ENCODE data around the gene CELF2.

Gene CELF2

DNA sequence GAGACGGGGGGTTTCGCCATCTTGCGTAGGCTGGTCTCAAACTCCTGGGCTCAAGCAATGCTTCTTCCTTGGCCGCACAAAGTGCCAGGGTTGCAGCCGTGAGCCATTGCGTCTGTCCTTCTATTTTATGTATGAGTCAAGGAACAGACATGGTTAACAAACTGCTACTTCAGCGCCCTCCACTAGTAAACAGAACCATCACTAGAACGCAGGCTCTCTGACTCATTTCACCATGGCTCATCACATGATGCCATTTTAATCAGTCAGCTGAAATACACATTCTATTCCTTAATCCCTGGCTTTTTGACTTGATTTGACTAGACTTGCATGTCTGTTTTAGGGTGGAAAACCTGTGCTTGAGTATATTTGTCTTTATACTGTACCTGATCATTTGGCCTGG is 41.3 kb downstream of the CELF2 start:
- DNase-seq (ENCODE audit: low spot score): no peak

DNA sequence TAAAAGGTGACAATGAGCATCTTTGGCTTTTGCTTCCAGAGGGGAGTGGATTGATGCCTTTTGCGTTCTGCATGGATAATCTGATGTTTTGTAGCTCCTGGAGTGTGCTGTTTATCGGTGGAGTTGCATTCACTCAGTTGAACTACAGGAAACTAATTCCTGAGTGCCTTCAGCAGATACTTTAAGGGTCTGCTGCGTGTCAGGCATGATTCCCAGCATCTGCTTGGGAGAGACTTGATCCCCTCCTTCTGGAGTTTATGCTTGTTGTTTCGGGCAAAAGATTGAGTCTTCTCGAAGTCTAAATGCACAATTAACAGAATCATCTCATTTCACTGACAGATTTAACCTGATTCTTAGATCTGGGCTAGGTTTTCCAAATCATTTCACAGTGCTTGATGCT is 46.2 kb downstream of the CELF2 start:
- no peak for DNase-seq (ENCODE audit: low spot score)

DNA sequence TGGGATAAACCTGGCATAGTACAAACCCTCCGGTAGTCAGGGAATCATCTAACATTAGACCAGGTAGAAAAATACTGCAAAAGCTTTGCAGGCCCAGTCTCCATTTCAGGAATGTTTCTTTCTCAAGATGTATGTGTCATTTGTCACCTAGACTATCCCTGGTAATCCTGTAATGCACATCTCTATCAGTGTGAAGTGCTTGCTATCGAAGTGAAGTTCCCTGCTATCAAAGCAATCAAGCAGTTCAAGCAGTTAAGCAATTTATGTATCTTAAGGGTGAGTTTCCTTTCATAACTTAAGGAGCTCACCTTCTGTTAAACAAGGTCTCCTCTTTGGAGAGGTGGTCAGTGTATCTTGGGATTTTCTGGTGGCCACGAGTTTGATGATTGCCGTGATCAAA is 47.2 kb downstream of the CELF2 start:
- DNase-seq (ENCODE audit: low spot score): no peak

DNA sequence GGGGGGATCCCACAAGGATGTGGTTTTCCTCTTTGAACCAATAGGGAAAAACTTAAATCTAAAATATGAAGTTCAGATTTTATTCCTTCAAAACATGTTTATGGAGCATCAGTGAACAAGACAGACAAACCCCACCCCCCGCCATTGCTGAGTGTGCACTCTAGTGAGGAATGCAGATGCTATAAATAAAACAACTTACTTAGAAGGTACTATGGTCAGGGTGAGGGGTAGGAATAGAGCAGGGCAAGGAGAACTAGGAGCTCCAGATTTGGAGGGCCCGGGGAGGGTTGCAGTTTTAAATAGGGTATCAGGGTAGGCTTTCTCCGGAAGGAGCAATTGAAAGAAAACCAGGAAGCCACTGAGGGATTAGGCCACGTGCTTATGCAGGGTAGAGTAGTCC is 47.9 kb downstream of the CELF2 start:
- no peak for DNase-seq (ENCODE audit: low spot score)

DNA sequence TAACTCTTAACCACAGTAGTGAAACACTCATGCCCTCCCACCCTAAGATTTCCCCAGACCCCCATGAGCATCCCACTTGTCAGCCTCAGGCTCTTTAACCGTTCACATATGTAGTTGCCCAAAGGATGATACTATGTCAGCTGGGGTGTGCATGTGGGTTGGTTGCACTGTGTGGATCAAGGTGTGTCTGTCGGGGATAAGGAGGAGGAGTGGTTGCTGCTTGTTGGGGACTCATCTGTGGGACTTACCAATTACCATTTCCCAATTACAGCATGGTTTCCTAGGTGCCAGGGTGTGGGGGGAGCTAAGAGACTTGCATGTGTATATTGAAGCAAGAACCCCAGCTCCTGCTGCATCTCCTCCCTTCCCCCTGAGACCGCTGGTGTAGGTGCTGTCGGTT is 48.8 kb downstream of the CELF2 start:
- DNase-seq (ENCODE audit: low spot score): no peak

DNA sequence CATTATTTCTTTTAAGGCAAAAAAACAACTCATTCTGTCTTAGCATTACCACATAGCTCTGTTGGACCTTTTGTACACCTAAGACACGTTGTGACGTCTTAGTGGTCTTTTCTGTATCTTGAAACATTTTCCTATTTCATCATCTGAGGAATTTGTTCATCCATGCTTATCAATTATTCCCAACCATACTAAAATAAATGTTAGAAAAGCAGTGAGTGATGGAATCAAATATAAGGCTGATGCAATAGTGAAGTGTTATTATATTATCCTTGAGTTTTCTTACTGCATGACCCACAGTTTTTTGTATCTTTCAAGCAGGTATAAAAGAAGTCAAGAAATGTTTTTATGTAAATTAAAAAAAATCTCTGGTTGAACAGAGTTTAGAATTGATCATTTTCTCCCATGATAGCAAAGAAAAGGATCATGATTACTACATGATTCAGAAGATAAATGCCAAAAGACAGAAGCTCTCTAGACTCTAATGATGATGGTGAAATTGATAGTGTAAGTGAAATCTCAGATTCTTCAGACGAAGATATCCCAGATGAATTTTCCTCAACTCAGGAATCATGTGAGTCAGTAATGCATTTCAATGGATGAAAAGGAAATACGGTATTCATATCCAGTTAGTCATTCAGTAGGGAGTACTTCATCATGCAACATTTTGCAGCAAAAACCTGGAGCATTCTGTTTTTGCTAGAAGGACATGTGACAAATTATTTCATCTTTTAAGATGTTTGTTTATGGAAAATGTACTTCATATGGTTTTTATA is 51.4 kb downstream of the CELF2 start:
- DNase-seq (ENCODE audit: low spot score): no peak

DNA sequence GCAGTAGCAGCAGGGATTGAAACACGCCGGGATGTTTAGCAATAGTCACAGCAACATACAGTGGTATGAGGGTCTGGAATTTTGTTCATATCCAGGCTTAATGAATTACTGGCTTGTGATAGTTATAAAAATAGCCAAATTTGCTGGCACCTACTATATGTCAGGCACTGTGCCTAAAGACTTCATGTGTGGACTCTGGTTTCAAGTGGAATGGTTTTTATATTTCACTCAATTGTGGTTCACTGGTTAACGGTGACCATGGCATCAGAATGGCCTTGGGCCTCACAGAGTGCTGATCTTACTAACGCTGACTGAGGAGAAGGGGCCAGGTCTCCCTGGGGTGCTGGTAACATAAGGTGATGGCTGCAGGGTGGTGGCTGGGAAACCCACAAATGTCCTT is 55.7 kb downstream of the CELF2 start:
- no peak for DNase-seq (ENCODE audit: low spot score)

DNA sequence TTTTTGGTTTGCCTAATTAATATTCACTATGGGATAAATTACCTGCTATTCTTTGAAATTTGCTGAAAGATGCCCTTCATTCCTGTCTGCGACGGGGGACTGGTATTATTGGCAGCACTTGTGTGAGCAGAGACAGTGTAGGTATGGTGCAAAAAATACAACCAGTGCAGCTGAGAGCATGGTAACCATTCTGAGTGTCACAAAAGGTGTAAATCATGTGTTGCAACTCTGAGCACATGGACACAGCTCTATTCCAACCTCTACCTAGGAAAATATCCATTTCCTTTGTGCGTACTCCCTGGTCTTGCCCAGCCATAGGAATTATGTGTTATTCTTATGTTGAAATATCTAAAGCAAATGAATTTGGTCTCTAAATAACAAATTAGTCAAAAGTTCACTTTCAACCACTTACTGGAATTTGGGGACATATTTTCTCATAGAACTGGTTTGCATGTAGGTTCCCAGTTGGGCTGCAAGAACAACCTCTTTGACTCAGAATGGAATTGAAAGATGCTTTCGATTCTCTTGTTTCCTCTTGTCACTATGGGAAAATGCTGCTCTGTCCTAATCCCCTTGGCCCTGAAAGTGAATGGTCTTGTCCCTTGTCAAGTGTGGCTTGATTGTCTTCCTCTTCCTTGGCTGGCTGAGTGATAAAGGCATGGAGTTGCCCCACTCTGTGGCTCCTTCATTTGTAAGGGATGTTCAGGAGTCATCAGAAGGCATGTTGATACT is 57.0 kb downstream of the CELF2 start:
- no peak for DNase-seq (ENCODE audit: low spot score)

DNA sequence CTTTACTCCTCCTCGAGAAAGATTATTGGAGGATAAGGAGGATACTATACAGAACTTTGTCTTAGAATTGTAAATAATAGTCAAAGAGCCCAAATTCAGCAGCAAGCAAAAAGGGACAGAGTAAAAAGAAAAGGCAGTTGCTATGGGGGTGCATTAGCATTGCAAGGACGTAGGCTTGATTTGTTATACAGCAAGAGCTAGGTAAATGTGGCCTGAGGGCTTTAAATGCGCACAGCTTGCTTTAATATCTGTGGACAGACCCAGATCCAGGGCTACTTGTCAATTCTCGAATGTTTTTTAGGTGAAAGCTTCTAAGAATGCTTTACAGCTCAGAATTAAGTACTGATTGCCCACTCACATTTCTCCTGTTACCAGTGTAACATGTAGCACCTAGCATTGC is 58.5 kb downstream of the CELF2 start:
- DNase-seq (ENCODE audit: low spot score): no peak

DNA sequence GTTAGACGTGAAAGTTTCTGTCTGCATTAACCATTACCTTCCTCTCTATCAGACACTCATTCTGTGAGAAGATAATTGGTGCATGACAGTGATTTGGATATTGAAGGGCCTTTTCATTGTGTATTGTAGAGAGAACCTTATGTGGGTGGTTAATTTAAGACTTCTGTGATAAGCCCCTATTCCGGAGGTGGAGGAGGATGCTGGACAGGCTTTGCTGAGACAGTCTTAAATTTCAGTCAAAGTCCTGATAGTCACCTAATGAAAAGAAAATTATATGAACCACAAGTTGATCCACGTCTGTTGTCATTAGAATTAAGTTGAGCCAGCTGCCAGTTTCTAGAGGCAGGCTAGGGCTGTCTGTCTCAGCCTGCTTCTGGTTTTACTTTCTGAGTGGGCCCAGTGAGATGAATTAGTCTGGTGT is 62.9 kb downstream of the CELF2 start:
- DNase-seq (ENCODE audit: low spot score): no peak

DNA sequence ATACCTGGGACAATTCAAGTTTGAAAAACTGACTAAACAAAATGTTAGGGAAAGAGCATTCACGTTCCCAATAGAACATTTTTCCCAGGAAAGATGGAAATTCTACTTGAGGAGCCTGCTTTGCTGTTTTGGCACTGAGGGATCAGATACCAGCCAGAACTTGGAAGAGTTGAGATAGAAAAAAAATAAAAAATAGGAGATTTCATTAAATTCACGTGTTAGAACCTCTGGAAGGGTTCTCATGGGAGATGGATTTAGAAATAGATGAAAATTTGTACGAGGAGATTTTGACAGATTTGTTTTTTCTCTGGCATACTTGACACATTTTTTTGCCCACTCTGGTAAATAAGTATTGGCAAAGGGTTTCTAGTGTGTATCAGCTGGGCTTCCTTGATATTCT is 63.7 kb downstream of the CELF2 start:
- DNase-seq (ENCODE audit: low spot score): no peak

DNA sequence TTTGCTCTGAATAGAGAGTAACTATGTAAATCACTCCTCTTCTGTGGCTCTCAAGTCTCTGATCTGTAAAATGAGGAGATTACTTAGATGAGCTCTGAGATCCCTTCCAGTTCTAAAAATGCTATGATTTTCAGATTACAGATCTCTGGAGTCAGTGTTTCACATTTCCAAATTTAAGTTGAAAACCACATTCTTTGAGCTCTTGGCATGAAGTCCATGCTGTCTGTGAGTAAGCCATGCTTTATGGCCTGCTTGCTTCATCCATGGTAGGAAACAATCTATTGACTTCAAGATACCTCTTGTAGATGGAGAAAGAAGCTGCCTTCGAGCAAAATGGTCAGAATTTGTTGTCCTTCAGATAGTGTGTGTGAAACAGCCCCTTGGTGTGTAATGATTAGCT is 64.9 kb downstream of the CELF2 start:
- DNase-seq (ENCODE audit: low spot score): no peak

DNA sequence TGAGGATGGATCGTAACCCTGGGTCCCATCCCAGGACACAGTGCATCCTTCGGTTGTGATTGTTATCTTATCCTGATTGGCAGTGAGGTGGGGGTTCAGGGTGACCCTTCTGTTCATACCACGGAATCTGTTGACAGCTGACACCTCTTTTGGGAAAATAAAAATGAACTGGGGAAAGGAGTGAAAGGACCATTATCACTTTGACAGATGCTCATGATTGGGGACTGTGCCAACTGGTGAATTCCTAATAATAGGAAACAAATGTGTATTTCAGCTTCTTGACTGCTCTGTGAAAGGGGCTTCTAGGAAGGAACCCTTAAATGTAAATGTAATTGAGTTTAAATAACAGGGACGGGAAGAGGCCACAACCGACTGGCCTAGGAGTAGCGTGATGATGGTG is 65.4 kb downstream of the CELF2 start:
- no peak for DNase-seq (ENCODE audit: low spot score)

DNA sequence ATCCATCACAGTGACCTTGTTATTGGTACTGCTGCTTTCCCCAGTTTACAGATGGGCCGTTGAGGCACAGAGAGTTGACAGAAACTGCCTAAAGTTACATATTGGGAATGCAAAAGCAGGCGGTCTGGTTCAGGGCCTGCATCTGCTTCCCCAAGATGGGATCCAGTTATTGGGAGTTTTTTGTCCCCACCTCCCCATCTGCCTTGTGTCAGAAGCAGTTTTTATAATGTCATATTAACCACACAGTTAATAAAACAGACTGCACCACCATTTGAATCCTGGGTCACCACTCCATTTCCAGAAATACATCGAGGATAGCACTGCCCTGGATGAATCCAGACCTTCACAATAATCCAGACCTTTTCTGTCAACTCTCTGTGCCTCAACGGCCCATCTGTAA is 67.9 kb downstream of the CELF2 start:
- DNase-seq (ENCODE audit: low spot score): no peak

DNA sequence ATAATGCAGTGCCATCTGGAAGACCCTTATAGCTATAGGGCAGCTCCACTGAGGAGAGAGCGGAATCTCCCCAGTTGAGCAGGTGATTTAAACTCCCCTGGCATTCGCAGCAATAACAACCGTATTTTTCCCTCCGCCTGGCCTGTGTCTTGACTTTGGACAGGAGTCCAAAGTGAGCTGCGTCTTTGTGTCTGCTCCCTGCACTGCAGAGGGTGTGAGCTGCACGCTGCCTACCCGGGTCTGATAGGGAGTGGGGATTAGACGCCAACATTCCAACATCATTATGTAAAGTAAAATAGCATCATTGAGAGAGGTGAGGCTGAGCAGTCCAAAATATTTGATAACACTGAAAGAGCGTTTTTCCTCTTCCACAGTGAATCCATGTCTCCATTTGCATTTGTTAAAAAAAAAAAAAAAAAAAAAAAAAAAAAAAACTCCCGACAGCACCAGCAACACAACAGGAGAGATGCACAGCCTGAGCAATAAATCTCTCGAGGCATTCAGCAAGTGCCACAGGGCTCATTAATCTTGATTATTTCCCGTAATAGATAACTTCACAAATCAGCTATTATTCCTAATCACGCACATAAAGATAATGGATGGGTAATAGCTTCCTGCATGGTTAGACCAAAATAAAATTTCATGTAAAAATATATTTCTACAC is 68.6 kb downstream of the CELF2 start:
- DNase-seq (ENCODE audit: low spot score): no peak

DNA sequence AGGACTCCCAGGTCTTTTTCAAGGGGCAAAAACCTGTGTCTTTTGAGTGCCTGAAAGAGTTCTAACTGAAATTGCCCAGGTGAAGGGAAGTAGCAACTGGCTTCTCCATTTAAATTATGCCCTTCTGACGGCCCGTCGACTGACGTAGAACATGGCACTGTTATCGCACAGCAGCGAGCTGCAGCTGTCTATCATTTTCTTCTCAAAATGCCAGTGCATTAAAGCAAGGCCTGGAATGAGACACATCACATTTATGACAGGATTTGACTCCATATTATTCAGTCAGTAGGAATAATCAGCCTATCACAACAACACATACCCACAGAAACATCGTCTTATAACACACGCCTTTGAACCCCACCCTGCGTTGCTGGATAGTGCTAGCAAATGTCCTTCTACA is 69.7 kb downstream of the CELF2 start:
- no peak for DNase-seq (ENCODE audit: low spot score)

DNA sequence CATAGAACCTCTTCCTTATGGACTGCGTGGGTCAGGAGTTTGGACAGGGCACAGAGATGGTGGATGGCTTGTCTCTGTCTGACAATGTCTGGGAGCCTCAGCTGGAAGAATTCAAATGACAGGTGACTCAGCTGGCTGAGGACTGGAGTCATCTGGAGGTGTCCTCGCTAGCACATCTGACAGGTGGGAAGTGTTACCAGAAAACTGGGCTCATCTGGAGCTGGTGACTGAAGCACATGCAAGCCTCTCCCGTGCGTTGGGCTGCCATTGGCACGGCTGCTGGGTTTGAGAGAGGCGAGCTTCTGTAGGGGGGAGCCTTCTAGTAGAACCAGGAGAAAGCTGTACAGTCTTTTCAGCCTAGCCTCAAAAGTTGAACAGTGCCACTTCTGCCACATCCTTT is 71.0 kb downstream of the CELF2 start:
- DNase-seq (ENCODE audit: low spot score): no peak

DNA sequence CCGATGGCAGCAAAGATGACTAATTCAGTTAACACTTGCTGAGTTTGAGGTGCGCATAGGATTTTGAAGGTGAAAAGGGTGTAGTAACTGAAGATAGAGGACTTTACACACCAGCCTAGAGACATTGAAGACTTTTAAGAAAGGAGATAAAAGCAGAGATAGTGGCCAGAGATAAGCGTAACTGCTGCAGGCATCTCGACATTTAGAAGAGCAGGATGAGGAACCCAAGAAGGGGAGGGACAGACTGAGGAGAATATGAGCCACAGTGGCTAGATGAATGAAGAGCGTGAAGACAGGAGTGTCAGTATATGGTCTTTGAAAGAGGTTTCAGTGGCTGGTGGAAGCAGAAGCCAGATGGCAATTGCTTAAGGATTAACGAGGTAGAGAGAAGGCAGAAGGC is 71.6 kb downstream of the CELF2 start:
- DNase-seq (ENCODE audit: low spot score): no peak

DNA sequence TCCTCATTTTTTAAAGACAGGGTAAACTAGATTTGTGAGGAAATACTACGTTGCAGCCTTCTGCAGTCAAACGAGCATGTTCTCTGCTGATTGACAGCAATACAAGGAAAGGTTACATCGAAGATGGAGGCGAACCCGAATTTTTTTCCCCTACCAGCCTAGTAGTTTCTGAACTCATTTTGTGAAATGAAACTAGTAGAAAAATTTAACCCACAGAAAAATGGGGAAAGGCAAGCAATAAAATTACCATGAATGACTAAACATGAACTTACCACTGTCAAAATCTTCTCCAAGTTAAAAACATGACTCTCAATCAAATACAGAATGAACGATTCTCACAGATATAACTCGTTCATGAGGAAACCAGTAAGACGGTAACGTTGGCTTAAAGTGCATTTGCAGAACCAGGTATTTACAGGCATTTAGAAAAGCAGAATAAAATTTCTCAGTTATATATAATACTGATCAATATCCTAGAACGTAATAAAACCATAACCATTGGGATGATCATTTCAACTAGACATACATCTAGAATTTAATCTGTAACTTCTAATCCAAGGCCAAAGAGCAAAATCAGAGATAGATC is 73.9 kb downstream of the CELF2 start:
- no peak for DNase-seq (ENCODE audit: low spot score)

DNA sequence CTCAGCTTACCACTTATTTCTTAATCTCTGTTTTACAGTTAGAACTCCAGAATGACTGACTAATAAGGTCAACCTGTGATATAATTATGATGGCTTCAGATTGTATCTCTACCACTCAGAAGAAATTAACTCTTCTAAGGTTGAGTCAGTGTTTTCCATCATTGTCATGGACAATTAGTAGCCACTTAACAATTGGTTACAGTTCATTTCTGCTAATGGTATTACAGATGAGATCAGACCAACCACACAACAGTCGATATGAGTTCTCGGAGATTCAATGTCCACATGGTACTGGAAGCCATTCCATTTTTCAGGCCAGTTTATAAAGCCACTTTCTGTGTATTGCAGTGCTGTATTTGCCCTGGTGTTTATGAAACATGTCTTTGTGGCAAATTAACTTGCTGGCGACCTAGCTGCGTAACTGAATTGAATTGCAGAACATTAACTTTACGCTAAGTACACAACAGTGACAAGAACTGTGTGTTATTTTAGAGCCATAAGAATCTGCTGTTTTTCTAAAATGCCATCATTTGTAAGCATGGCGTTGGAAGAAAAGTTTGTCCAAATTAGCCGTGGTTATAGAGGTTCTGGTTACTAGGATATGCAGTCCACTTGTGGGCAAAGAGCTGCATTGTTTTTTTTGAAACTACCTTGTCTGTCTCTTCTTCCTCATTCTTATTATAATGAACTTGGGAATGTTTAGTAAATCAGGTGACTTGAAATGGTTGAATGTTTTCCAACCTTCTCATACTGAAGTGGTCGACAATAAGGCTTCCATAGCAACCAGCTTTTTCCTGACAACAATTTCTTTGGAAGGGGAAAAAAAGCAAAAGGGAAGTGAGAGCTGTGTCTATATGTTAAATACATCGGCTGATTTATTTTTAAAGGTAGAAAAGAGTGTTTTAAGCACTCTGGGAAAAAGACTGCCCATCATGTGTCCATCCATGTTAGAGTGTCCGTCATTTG is 76.4 kb downstream of the CELF2 start:
- no peak for DNase-seq (ENCODE audit: low spot score)

DNA sequence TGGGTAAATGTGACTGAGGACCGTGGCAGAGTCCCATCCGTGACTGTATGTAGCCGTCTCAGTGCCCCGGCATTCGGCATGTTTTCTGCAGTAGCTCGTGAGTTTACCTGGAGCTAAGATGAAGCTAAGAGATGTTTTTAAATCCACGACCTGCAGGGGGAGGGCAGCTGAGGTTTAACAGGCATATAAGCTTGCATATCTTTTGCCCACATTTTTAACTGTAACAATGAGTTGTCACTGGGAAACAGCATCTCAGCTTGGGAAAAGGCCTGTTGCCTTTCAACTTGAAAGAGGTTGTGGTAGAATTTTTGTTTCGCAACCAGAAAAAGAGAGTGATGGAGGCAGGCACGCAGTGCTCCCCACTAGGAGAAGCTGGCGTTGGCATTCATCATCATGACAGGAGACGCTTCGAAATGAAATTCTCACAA is 77.7 kb downstream of the CELF2 start:
- no peak for DNase-seq (ENCODE audit: low spot score)

DNA sequence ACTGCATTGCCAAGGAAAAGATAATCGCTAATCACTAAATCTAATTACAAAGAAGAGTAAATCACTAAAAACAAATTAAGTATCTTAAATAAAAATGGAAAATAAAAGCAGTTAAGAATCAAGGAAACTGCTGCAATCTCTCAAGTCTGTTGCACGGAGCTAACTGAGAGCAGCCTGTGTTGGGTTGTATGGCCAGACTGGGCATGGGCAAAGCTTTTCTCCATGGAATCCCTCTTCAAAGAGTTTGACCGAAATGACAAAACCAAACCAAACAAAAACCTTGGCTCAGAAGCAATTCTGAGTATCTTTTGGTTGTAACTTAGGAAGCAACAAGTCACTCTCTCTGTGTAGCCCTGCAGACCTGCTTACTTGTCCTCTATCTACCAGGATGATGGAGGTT is 78.8 kb downstream of the CELF2 start:
- DNase-seq (ENCODE audit: low spot score): no peak

Measured in CD4-positive, alpha-beta T cell treated with Interleukin-15 for 4 hours (primary cell).